GM23338 (cell line): ENCODE measurements around the gene SLC4A2.

Source experiments
- EZH2 ChIP-seq: fragments of 200-600 bp; sonication (generic); IDR thresholded peaks from one replicate; pipeline ENCODE4 v1.8.0; 2017; ENCODE audit warnings: antibody characterized with exemption, mild to moderate bottlenecking, low read depth; ENCODE audit not compliant: unreplicated experiment
- POLR2AphosphoS5 ChIP-seq: IDR thresholded peaks from 2 replicates; pipeline ENCODE4 v1.6.1; 2016; ENCODE audit warnings: antibody characterized with exemption, low read depth
- TF ChIP-seq, protein P1 (sequence below), 2 experiments: fragments of 200-600 bp in 1 of 2; sonication (generic) in 1 of 2; conservative IDR thresholded peaks; 2 replicates each; pipeline versions ENCODE4 v1.5.1 to v1.6.1; 2016 to 2017; ENCODE audit warnings: antibody characterized with exemption in 2 of 2, low read depth in 2 of 2, mild to moderate bottlenecking in 2 of 2, moderate library complexity in 1 of 2

- TF ChIP-seq, protein P1, sequence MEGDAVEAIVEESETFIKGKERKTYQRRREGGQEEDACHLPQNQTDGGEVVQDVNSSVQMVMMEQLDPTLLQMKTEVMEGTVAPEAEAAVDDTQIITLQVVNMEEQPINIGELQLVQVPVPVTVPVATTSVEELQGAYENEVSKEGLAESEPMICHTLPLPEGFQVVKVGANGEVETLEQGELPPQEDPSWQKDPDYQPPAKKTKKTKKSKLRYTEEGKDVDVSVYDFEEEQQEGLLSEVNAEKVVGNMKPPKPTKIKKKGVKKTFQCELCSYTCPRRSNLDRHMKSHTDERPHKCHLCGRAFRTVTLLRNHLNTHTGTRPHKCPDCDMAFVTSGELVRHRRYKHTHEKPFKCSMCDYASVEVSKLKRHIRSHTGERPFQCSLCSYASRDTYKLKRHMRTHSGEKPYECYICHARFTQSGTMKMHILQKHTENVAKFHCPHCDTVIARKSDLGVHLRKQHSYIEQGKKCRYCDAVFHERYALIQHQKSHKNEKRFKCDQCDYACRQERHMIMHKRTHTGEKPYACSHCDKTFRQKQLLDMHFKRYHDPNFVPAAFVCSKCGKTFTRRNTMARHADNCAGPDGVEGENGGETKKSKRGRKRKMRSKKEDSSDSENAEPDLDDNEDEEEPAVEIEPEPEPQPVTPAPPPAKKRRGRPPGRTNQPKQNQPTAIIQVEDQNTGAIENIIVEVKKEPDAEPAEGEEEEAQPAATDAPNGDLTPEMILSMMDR (conservative IDR thresholded peaks at IDR 0.05; ENCODE audit: low read depth in 2 of 2) = no peak
- TF ChIP-seq EZH2 (no peak), POLR2AphosphoS5 (no peak)
Observed at GRCh38 chr7:151045262-151045661, 14.1 kb upstream of the SLC4A2 start.
